AG09309 (cell line): ENCODE measurements around the gene SUSD3.

Source experiments
- DNase-seq: peaks from one replicate; pipeline ENCODE4 v3.0.0-alpha.2; 2010; ENCODE audit warnings: low read depth
- H3K4me3 ChIP-seq: 2 replicates; pipeline ENCODE4 v1.5.1; 2011; ENCODE audit warnings: mild to moderate bottlenecking, low read depth, low read length, moderate library complexity; ENCODE audit not compliant: control insufficient read depth
- CTCF ChIP-seq: IDR thresholded peaks from 2 replicates; pipeline ENCODE4 v1.5.1; 2011; ENCODE audit warnings: mild to moderate bottlenecking, low read depth, low read length, inconsistent platforms; ENCODE audit not compliant: insufficient read depth, control insufficient read depth; ENCODE audit errors: missing control alignments

The SUSD3 gene

GRCh38 chr9:93039976-93040375 is 18.5 kb upstream of the SUSD3 start:
- no peak for DNase-seq
- TF ChIP-seq CTCF = no peak
- no peak overlapping the region for H3K4me3 ChIP-seq

GRCh38 chr9:93040409-93040808 is 18.1 kb upstream of the SUSD3 start:
- no peak for DNase-seq
- no peak for TF ChIP-seq CTCF
- no peak overlapping the region for H3K4me3 ChIP-seq

- TF ChIP-seq CTCF = no peak
- no peak for DNase-seq
- no peak overlapping the region for H3K4me3 ChIP-seq
Measured at GRCh38 chr9:93041108-93041802, 17.2 kb upstream of the SUSD3 start.

GRCh38 chr9:93043122-93043521 is 15.4 kb upstream of the SUSD3 start:
- DNase-seq = no peak
- no peak overlapping the region for H3K4me3 ChIP-seq
- TF ChIP-seq CTCF = no peak

- no peak for DNase-seq
Measured at GRCh38 chr9:93045521-93045920, 13.0 kb upstream of the SUSD3 start.

GRCh38 chr9:93048566-93049448 is 9.7 kb upstream of the SUSD3 start:
- DNase-seq = no peak
- no peak overlapping the region for H3K4me3 ChIP-seq
- no peak for TF ChIP-seq CTCF

More at GRCh38 chr9:93045521-93045920, 13.0 kb upstream of the SUSD3 start:
- H3K4me3 ChIP-seq = no peak overlapping the region
- no peak for TF ChIP-seq CTCF
